H1 (cell line): Measurements from ENCODE around the gene ARGLU1. TPM values are rescaled to one million over a fixed set of nuclear protein-coding genes. Genes with fewer than 3 reads are reported as not detected.

ENCODE experiments used
- CTCF ChIA-PET: fragments of 300-600 bp; sonication (Branson Sonifier 250); formaldehyde crosslinking; loops from one replicate; lab custom pipeline; 2021; ENCODE audit not compliant: partially characterized antibody; lab: Charles Lee
- POLR2A ChIA-PET: fragments of 300-600 bp; sonication (Branson Sonifier 250); formaldehyde crosslinking; loops from one replicate; lab custom pipeline; 2021; ENCODE audit warnings: inconsistent platforms; ENCODE audit not compliant: partially characterized antibody; lab: Charles Lee
- DNase-seq, 2 experiments: peaks; one replicate each; pipeline versions ENCODE4 v3.0.0 to v3.0.0-alpha.2; 2010 to 2022; ENCODE audit warnings: low spot score in 2 of 2, low read depth in 1 of 2, mixed read lengths in 1 of 2
- FAIRE-seq: peaks from 2 replicates; lab custom pipeline; 2011; peaks lifted over from hg19 to GRCh38; lab: Jason Lieb, UNC
- H2AFZ ChIP-seq: 2 replicates; pipeline ENCODE4 v1.8.1; 2012; ENCODE audit warnings: low read length, inconsistent platforms
- H2AK5ac ChIP-seq: 2 replicates; pipeline ENCODE4 v1.6.1; 2013; ENCODE audit warnings: low read depth, low read length
- H2BK120ac ChIP-seq: replicated peaks from 2 replicates; pipeline ENCODE3; 2013; ENCODE audit warnings: low read depth, low read length, inconsistent platforms
- H2BK12ac ChIP-seq: 2 replicates; pipeline ENCODE4 v1.6.1; 2013; ENCODE audit warnings: low read depth, low read length
- H2BK15ac ChIP-seq: 2 replicates; pipeline ENCODE4 v1.6.1; 2013; ENCODE audit warnings: low read length
- H2BK20ac ChIP-seq: 2 replicates; pipeline ENCODE4 v1.6.1; 2013; ENCODE audit warnings: low read length
- H2BK5ac ChIP-seq: 2 replicates; pipeline ENCODE4 v1.6.1; 2013; ENCODE audit warnings: low read depth, low read length
- H3K14ac ChIP-seq: 2 replicates; pipeline ENCODE4 v1.6.1; 2013; ENCODE audit warnings: inconsistent platforms; ENCODE audit not compliant: insufficient read length
- H3K18ac ChIP-seq: 2 replicates; pipeline ENCODE4 v1.6.1; 2013; ENCODE audit warnings: low read length; ENCODE audit errors: extremely low read depth
- H3K23ac ChIP-seq: 2 replicates; pipeline ENCODE4 v1.6.1; 2013; ENCODE audit warnings: inconsistent platforms; ENCODE audit not compliant: insufficient read length
- H3K23me2 ChIP-seq: 2 replicates; pipeline ENCODE4 v1.6.1; 2013; ENCODE audit warnings: low read depth, low read length
- H3K27ac ChIP-seq: 2 replicates; pipeline ENCODE4 v1.6.1; 2011; ENCODE audit warnings: low read depth, low read length, inconsistent platforms
- H3K27me3 ChIP-seq, 4 experiments: replicated peaks in 1 of 4; 1 replicate in 1 of 4; 2 replicates in 3 of 4; pipeline versions ENCODE4 v1.6.1 to v1.8.1; 2011 to 2013; ENCODE audit warnings: low read length in 3 of 4, mild to moderate bottlenecking in 3 of 4, inconsistent platforms in 2 of 4, mixed read lengths in 2 of 4, moderate library complexity in 1 of 4; ENCODE audit not compliant: control insufficient read depth in 3 of 4, insufficient read depth in 3 of 4; ENCODE audit errors: extremely low read depth in 1 of 4
- H3K36me3 ChIP-seq, 4 experiments: 2 replicates each; pipeline versions ENCODE4 v1.6.1 to v1.8.1; 2011 to 2013; ENCODE audit warnings: mild to moderate bottlenecking in 4 of 4, low read length in 3 of 4, moderate library complexity in 2 of 4, control low read depth in 1 of 4, inconsistent platforms in 1 of 4; ENCODE audit not compliant: insufficient read depth in 4 of 4, control insufficient read depth in 2 of 4
- H3K4ac ChIP-seq: replicated peaks from 2 replicates; pipeline ENCODE3; 2013; ENCODE audit warnings: low read length, low read depth, mixed read lengths, inconsistent platforms; ENCODE audit not compliant: insufficient read length
- H3K4me1 ChIP-seq, 4 experiments: replicated peaks in 1 of 4; 1 replicate in 1 of 4; 2 replicates in 3 of 4; pipeline versions ENCODE4 v1.6.1 to v1.8.1; 2011 to 2013; ENCODE audit warnings: low read length in 3 of 4, inconsistent platforms in 2 of 4, mixed read lengths in 1 of 4; ENCODE audit not compliant: insufficient read depth in 4 of 4, control insufficient read depth in 3 of 4
- H3K4me2 ChIP-seq, 2 experiments: 2 replicates each; pipeline versions ENCODE4 v1.6.1 to v1.8.1; 2011 to 2013; ENCODE audit warnings: low read depth in 2 of 2, low read length in 2 of 2, control low read depth in 1 of 2, inconsistent platforms in 1 of 2, mild to moderate bottlenecking in 1 of 2; ENCODE audit not compliant: insufficient read depth in 1 of 2
- H3K4me3 ChIP-seq, 4 experiments: fragments of 200-600, 300-600 bp in 1 of 4; sonication (generic), shearing (Covaris generic), sonication (Bioruptor Twin) in 1 of 4; 2 replicates each; pipeline versions ENCODE4 v1.5.1 to v1.8.1; 2011 to 2016; ENCODE audit warnings: low read length in 4 of 4, low read depth in 3 of 4, control low read depth in 2 of 4, inconsistent platforms in 2 of 4, mild to moderate bottlenecking in 2 of 4, mixed read lengths in 1 of 4, moderate library complexity in 1 of 4; ENCODE audit not compliant: insufficient read depth in 2 of 4; ENCODE audit errors: extremely low read depth in 1 of 4
- H3K56ac ChIP-seq: replicated peaks from 2 replicates; pipeline ENCODE3; 2013; ENCODE audit warnings: low read depth, mild to moderate bottlenecking, mixed read lengths, low read length, inconsistent platforms; ENCODE audit not compliant: insufficient read length
- H3K79me1 ChIP-seq: 2 replicates; pipeline ENCODE4 v1.6.1; 2013; ENCODE audit warnings: low read depth, low read length, control low read depth
- H3K79me2 ChIP-seq, 2 experiments: 2 replicates each; pipeline versions ENCODE4 v1.6.1 to v1.8.1; 2012 to 2013; ENCODE audit warnings: low read length in 2 of 2, mild to moderate bottlenecking in 2 of 2, inconsistent platforms in 1 of 2; ENCODE audit not compliant: insufficient read depth in 2 of 2, control insufficient read depth in 1 of 2
- H3K9ac ChIP-seq, 4 experiments: replicated peaks in 1 of 4; 1 replicate in 1 of 4; 2 replicates in 3 of 4; pipeline versions ENCODE4 v1.6.1 to v1.8.1; 2011 to 2013; ENCODE audit warnings: low read depth in 3 of 4, low read length in 3 of 4, control low read depth in 2 of 4, mild to moderate bottlenecking in 2 of 4, moderate library complexity in 2 of 4, inconsistent platforms in 1 of 4; ENCODE audit errors: extremely low read depth in 1 of 4
- H3K9me3 ChIP-seq, 2 experiments: 2 replicates each; pipeline versions ENCODE4 v1.6.1 to v1.8.1; 2012 to 2013; ENCODE audit warnings: mild to moderate bottlenecking in 2 of 2, moderate library complexity in 2 of 2, control low read depth in 1 of 2, inconsistent platforms in 1 of 2, low read depth in 1 of 2, low read length in 1 of 2, mixed read lengths in 1 of 2; ENCODE audit not compliant: insufficient read depth in 2 of 2
- H4K20me1 ChIP-seq, 2 experiments: replicated peaks in 1 of 2; 2 replicates each; pipeline versions ENCODE3 to v1.8.1; 2011 to 2013; ENCODE audit warnings: inconsistent platforms in 2 of 2, low read length in 2 of 2, mild to moderate bottlenecking in 1 of 2; ENCODE audit not compliant: insufficient read depth in 2 of 2, control insufficient read depth in 1 of 2
- H4K5ac ChIP-seq: 2 replicates; pipeline ENCODE4 v1.6.1; 2013; ENCODE audit warnings: low read length, low read depth, mixed read lengths, inconsistent platforms; ENCODE audit not compliant: insufficient read length
- H4K8ac ChIP-seq: 2 replicates; pipeline ENCODE4 v1.8.0; 2013; ENCODE audit warnings: mild to moderate bottlenecking, moderate library complexity, low read length, inconsistent platforms; ENCODE audit not compliant: insufficient read depth; ENCODE audit errors: extremely low read depth
- H4K91ac ChIP-seq: replicated peaks from 2 replicates; pipeline ENCODE3; 2013; ENCODE audit warnings: low read length, mixed read lengths, inconsistent platforms; ENCODE audit not compliant: insufficient read length
- ASH2L ChIP-seq: fragments of 200-600, 300-600 bp; sonication (generic); IDR thresholded peaks from one replicate; pipeline ENCODE4 v1.7.1; 2017; ENCODE audit warnings: low read length
- BACH1 ChIP-seq: IDR thresholded peaks from 2 replicates; pipeline ENCODE4 v1.6.1; 2012; ENCODE audit warnings: low read length, improper control_type of control experiment
- CBX8 ChIP-seq: fragments of 300-800, 300-1000 bp; sonication (generic); IDR thresholded peaks from 2 replicates; pipeline ENCODE4 v1.7.1; 2016; ENCODE audit warnings: low read depth, low read length, borderline replicate concordance
- CEBPB ChIP-seq: IDR thresholded peaks from 2 replicates; pipeline ENCODE4 v1.6.1; 2012; ENCODE audit warnings: low read depth, low read length
- FOSL1 ChIP-seq: IDR thresholded peaks from 2 replicates; pipeline ENCODE4 v1.6.1; 2011; ENCODE audit warnings: mild to moderate bottlenecking, low read depth, low read length, moderate library complexity; ENCODE audit not compliant: insufficient read depth
- HDAC2 ChIP-seq, 2 experiments: fragments of 300-600 bp in 1 of 2; sonication (generic) in 1 of 2; IDR thresholded peaks; 2 replicates each; pipeline ENCODE4 v1.6.1; 2011 to 2012; ENCODE audit warnings: low read depth in 2 of 2, low read length in 2 of 2, mild to moderate bottlenecking in 2 of 2, moderate library complexity in 2 of 2, borderline replicate concordance in 1 of 2, inconsistent platforms in 1 of 2
- SAP30 ChIP-seq: fragments of 300-600 bp; sonication (generic); IDR thresholded peaks from 2 replicates; pipeline ENCODE4 v1.7.1; 2012; ENCODE audit warnings: low read length, moderate library complexity, mild to moderate bottlenecking, inconsistent platforms; ENCODE audit not compliant: insufficient read depth, insufficient replicate concordance
- SP1 ChIP-seq: IDR thresholded peaks from 2 replicates; pipeline ENCODE4 v1.6.1; 2011; ENCODE audit warnings: low read depth, low read length
- ZNF274 ChIP-seq: IDR thresholded peaks from 2 replicates; pipeline ENCODE4 v1.7.0; 2012; ENCODE audit warnings: low read length, borderline replicate concordance; ENCODE audit errors: extremely low read depth
- WGBS, 2 experiments: shearing (Covaris generic) in 1 of 2; methylation state at CpG; one replicate each; pipeline versions ENCODE4 v1.1.6 to v1.1.7; 2013 to 2015; ENCODE audit warnings: low lambda C conversion rate in 2 of 2, mixed read lengths in 2 of 2, inconsistent platforms in 1 of 2, low coverage in 1 of 2, missing lambda C conversion rate in 1 of 2; ENCODE audit not compliant: insufficient replicate concordance in 2 of 2, insufficient coverage in 1 of 2, insufficient read length in 1 of 2; ENCODE audit errors: extremely low coverage in 1 of 2, missing lambda C conversion rate in 1 of 2; 5-methylcytosine and 5-hydroxymethylcytosine counted together
- polyA plus RNA-seq, 7 experiments: library from polyadenylated mRNA; depleted of rRNA in 3 of 7; stranded (reverse) in 5 of 7; unstranded in 2 of 7; fragments of >200 nt in 5 of 7; fragments of 200-250 nt in 2 of 7; gene quantifications; 1 replicate in 5 of 7; 2 replicates in 1 of 7; 4 replicates in 1 of 7; pipeline versions ENCODE4 v1.2.1 to v1.2.3, GENCODE V29; 2011 to 2013; ENCODE audit warnings: missing spikeins in 2 of 7, mixed read lengths in 2 of 7
- total RNA-seq: library from RNA; stranded (reverse); fragmentation: NEBNext Ultra II Directional; extraction: Animal tissue kit (Norgen Biotek cat#: 25700); gene quantifications from 2 replicates; pipeline ENCODE4 v1.2.1, GENCODE V29; 2021
- TF ChIP-seq, protein P1 (sequence below): IDR thresholded peaks from 2 replicates; pipeline ENCODE4 v1.6.1; 2012; ENCODE audit warnings: low read length, inconsistent platforms

The ARGLU1 gene
- total and polyA plus RNA-seq, 2 of the 8 experiments (the other 6 are each of a cell fraction or from before 2014, with no cell fraction given) = 47.8 to 84.9 TPM

DNA sequence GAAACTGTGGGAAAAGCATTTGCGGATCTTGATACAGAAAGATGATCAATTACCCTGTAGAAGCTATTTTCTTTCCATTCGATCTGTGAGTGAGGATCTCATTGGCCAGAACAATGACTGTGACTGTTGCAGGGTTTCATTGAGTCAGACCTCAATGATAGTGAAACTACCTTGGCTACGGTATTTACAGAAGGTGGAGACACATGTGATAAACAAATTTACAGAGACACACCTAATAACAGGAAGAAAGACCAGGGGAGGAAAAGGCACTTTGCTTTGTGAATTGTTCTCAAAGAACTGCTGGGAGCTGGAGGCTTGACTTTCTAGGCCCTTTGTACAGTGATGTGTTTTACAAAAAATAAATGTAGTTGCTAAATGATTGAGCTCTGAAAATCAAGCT, 19.9 kb upstream of the ARGLU1 start:
- Histone ChIP-seq H3K79me2 (no peaks in the 10 kb centered on the region), H3K27me3 (no peaks in the 10 kb centered on the region), H3K4me2 (no peak overlapping the region), H4K5ac (no peak overlapping the region), H2AK5ac (no peak overlapping the region), H2BK15ac (no peak overlapping the region), H3K23ac (no peak overlapping the region), H3K4ac (no peak overlapping the region), H3K4me3 (no peak overlapping the region), H3K23me2 (no peaks in the 10 kb centered on the region), H2BK5ac (no peak overlapping the region), H4K8ac (no peak overlapping the region), H2BK12ac (no peak overlapping the region), H3K27ac (no peak overlapping the region), H3K4me1 (no peaks in the 10 kb centered on the region), H3K14ac (no peak overlapping the region), H3K56ac (no peak overlapping the region), H3K18ac (no peak overlapping the region), H4K91ac (no peak overlapping the region), H3K36me3 (no peaks in the 10 kb centered on the region), H4K20me1 (no peaks in the 10 kb centered on the region), H3K9me3 (peaks cover 14 to 19% of the 10 kb centered on the region in 2 experiments), H2BK20ac (no peak overlapping the region), H2BK120ac (no peak overlapping the region), H2AFZ (no peak overlapping the region), H3K9ac (no peak overlapping the region), H3K79me1 (no peaks in the 10 kb centered on the region)
- TF ChIP-seq, protein P1, sequence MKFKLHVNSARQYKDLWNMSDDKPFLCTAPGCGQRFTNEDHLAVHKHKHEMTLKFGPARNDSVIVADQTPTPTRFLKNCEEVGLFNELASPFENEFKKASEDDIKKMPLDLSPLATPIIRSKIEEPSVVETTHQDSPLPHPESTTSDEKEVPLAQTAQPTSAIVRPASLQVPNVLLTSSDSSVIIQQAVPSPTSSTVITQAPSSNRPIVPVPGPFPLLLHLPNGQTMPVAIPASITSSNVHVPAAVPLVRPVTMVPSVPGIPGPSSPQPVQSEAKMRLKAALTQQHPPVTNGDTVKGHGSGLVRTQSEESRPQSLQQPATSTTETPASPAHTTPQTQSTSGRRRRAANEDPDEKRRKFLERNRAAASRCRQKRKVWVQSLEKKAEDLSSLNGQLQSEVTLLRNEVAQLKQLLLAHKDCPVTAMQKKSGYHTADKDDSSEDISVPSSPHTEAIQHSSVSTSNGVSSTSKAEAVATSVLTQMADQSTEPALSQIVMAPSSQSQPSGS = no peak
- TF ChIP-seq BACH1 (no peak), CEBPB (no peak), SP1 (no peak), CBX8 (no peak), ASH2L (no peak), FOSL1 (no peak), SAP30 (no peak), HDAC2 (IDR thresholded peaks at IDR 0.05; ENCODE audit: borderline replicate concordance in 1 of 2, low read depth in 2 of 2, low read length in 2 of 2) (no peak), ZNF274 (no peak)
- FAIRE-seq (no peak), DNase-seq (no peak)
- ChIA-PET CTCF (interaction anchor here (0.7 to 1.1 kb wide), 2 partner anchors 15 to 32 kb away, joined by 3 to 4 read pairs; no protein-coding TSS in a partner anchor), POLR2A (interaction anchor here (1.7 kb wide), 1 partner anchor 14 kb away, joined by 3 read pairs; no protein-coding TSS in a partner anchor)
- 96% methylated on average over 3 of the region's 3 CpGs; no CpG with 5 or more reads in 1 of the 2 experiments for WGBS, 2 experiments
